ENCODE data around the gene MACROH2A2.
A peak's percentile ranks its signal among the peaks of the same experiment; 100 is the strongest.
"Not testable (repeated sequence)": the region's sequence is repeated elsewhere in the genome, so short reads cannot be mapped to it uniquely, and the experiment has no call there.

MACROH2A2 gene

GRCh38 chr10:70132098-70133029 is 79.7 kb downstream of the MACROH2A2 start, which contains the start of gene AIFM2:
Gene AIFM2 (minus strand): TSS chr10:70132825. CDS start chr10:70124084, 8,741 bp downstream.
- DNase-seq: peak; percentile 15

GRCh38 chr10:70135046-70135445 is 82.4 kb downstream of the MACROH2A2 start:
- DNase-seq: no peak

- no peak for DNase-seq
Observed at GRCh38 chr10:70135684-70136083, 83.0 kb downstream of the MACROH2A2 start.

DNA sequence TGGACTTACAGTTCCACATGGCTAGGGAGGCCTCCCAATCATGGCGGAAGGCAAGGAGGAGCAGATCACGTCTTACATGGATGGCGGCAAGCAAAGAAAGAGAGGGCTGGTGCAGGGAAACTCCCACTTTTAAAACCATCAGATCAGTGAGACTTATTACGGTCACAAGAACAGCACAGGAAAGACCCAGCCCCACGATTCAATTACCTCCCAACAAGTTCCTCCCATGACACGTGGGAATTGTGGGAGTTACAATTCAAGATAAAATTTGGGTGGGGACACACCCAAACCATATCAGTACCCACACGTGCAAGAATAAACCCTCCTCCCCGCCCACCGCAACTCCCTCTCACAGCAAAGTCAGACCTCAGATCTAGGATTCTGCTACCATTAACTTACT is 84.5 kb downstream of the MACROH2A2 start:
- DNase-seq: no peak

GRCh38 chr10:70137927-70138883 is 85.6 kb downstream of the MACROH2A2 start:
- DNase-seq: no peak

DNA sequence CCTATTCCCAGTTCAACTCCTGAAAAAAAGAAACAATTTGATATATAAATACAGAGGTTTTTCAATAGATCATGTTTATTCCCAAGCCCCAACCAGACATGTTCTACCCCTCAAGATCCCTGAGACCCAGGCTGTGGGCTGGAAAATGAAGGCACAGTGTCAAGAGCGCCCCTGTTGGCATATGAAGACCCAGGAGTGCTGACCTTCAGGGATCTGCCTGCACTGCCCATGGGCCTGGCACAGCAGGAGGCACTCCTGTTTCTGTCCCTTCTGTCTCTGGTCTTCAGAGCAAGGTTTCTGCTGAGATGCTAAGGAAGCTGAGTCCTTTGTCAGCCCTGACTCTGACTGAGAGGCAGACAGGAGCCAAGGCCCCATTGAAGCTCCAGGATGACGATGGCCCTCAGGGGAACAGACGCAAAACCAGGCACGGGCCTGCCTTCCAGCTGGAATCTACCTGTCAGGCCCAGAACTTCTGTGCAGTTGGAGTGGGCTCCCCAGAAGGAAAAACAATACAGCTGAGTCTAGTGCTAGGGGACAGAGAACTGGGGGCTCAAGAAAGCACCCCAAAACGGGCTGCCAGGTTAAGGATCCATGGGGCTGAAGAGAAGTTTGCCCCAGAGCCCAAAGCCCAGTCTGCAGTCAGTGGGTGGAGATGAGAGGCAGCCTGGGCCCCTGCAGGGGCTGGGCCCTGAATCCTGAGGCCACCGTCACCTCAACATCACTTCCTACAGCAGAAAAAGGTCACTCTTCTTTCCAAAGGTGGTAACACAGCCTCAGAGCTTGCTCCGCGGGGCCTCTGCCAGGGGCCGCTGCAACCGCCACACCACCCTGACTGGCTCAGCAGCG is 86.7 kb downstream of the MACROH2A2 start:
- DNase-seq: no peak

DNA sequence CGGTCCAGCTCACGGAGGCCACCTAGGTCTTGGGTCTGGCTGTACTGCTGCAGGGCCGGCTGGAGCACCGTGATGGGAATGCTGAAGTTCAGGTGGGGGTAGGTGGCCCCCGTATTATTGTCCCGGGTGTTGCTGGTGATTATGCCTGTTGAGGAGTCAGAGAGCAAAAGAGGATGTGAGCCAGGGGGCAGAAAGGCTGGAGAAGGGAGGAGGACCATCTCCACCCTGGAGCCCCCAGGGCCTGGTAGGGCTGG is 87.3 kb downstream of the MACROH2A2 start:
- DNase-seq: no peak

GRCh38 chr10:70140297-70140696 is 87.7 kb downstream of the MACROH2A2 start:
- DNase-seq: no peak

GRCh38 chr10:70142555-70142954 is 89.9 kb downstream of the MACROH2A2 start:
- DNase-seq: no peak

DNA sequence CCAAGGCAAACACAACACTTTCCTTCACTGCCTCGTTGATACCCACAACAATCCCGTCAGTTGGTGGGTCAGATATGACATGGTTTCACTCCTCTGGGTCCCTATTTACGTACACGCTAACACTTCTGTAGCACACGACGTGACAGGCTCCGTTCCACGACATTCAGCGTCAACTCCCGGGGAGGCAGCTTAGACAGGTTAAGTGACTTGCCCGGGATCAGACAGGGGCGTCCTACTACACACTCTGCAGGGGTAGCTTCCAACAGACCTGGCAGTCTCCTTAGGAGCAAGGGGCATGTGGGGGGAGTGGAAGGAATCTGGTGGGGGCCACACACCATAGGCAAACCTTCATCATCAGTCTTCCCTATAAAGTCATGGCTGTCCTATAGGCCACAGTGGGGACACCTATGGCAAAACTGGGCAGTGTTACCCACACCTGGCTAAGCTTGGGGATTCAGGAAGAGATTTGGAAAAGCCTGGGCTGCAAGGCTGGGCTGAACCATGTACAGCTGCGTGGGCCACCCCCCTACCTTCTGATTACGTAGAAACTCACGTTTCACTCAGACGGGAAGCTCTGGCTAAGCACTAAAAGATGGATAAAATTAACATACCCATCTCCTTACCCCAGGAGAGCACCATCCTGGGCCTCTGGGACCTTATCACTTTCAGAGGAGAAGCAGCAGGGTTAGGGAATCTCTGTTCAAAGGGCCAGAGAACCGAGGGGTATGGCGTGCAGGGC is 91.9 kb downstream of the MACROH2A2 start:
- no peak for DNase-seq

DNA sequence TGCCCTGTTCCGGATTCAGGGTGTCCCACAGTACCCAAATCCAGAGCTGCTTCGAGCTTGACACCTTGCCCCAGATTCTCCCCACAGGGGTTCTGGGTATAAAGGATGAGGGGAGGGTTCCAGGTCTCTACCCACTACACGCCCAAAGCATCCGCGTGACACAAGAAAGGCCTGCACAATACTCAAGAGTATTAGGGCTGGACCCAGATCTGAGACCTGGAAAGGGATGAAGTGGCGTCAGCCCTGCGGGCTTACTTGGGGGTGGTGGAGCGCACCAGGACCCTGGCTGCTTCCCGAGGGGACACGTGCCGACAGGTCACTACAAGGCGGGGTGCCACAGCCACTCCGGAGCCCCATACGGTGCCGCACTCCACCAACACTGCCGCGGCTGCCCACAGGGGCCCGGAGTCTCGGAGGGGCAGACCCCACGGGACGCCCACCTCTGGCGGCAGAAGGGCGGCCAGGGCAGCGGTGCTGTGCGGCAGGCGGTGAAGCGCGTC is 92.6 kb downstream of the MACROH2A2 start:
- DNase-seq: no peak

GRCh38 chr10:70145666-70146488 is 93.2 kb downstream of the MACROH2A2 start:
- DNase-seq: peak; percentile 55

GRCh38 chr10:70146489-70147258 is 94.0 kb downstream of the MACROH2A2 start, which contains the start of gene TYSND1:
Gene TYSND1 (minus strand): TSS chr10:70146700. CDS start chr10:70146586, 114 bp downstream.
- peak; percentile 95 for DNase-seq

- no peak for DNase-seq
Observed at GRCh38 chr10:70147259-70147625, 94.6 kb downstream of the MACROH2A2 start.

- DNase-seq: no peak
Observed at GRCh38 chr10:70148516-70148915, 95.9 kb downstream of the MACROH2A2 start.

DNA sequence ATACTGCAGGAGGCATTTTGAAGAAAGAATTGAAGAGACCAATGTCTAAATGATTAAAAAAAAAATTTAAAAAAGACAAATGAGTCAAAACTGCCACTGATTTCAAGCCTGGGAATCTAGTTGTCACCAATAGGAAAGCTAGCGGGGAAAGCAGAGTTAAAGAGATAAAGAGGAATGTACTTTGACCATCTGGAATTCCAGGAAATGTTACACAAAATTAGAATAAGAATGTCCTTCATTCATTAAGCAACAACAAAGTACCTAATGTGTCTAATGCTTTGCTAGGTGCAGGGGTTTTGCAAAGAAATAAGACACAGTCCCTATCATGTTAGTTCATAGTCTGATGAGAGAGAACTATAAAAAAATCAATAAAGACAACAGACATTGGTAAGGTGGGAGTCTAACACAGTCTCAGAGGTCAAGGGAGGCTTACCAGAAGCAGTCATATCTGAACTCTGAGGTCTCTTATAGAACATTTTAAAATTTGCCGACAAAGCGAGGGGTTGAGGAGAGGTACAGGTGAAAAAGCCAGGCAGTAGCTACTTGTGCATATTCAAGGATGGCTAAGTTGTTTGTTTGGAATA is 102.7 kb downstream of the MACROH2A2 start:
- DNase-seq: no peak

- DNase-seq: no peak
Observed at GRCh38 chr10:70158113-70158512, 105.5 kb downstream of the MACROH2A2 start.

DNA sequence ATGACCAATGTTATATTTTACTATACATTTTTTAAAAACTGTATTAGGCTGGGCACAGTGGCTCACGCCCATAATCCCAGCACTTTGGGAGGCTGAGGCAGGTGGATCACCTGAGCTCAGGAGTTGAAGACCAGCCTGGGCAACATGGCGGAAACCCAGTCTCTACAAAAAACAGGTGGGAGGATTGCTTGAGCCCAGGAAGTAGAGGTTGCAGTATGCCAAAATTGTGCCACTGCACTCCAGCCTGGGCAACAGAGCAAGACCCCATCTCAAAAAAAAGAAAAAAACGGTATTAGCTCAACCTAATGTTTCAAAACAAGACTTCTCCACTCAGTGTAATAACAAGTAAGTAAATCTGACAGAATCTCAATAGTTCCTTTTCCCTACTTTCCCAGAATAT is 106.7 kb downstream of the MACROH2A2 start:
- DNase-seq: not testable (repeated sequence)

- DNase-seq: no peak
Observed at GRCh38 chr10:70160798-70161197, 108.2 kb downstream of the MACROH2A2 start.
